RWPE2 (cell line): Measurements from ENCODE around the gene PPP1R12A.

Experiments used
- ATAC-seq: fragments of 200-7000 bp; cut with Tn5 transposase; 3 replicates; pipeline ENCODE4 v1.9.1; 2021; ENCODE audit warnings: low read depth
- DNase-seq: peaks from one replicate; pipeline ENCODE4 v3.0.0-alpha.2; 2020; ENCODE audit warnings: low spot score
- H3K27ac ChIP-seq: fragments of 450-650 bp; 2 replicates; pipeline ENCODE4 v1.5.1; 2017; ENCODE audit warnings: mild to moderate bottlenecking; ENCODE audit not compliant: poor library complexity, severe bottlenecking
- H3K27me3 ChIP-seq: fragments of 250-450 bp; sonication (Bioruptor Pico); 2 replicates; pipeline ENCODE4 v1.5.1; 2021; ENCODE audit warnings: mild to moderate bottlenecking, moderate library complexity; ENCODE audit not compliant: insufficient read depth, poor library complexity, severe bottlenecking
- H3K36me3 ChIP-seq: fragments of 250-450 bp; sonication (Bioruptor Pico); 2 replicates; pipeline ENCODE4 v1.5.1; 2020; ENCODE audit warnings: low read depth, mild to moderate bottlenecking, moderate library complexity
- H3K4me1 ChIP-seq: fragments of 250-450 bp; sonication (Bioruptor Pico); 2 replicates; pipeline ENCODE4 v1.5.1; 2021; ENCODE audit warnings: mild to moderate bottlenecking, moderate library complexity; ENCODE audit not compliant: insufficient read depth, poor library complexity, severe bottlenecking
- H3K4me3 ChIP-seq: fragments of 250-450 bp; sonication (Bioruptor Pico); 2 replicates; pipeline ENCODE4 v1.5.1; 2021; ENCODE audit warnings: mild to moderate bottlenecking, moderate library complexity; ENCODE audit not compliant: severe bottlenecking
- H3K9me3 ChIP-seq: fragments of 250-450 bp; sonication (Bioruptor Pico); 2 replicates; pipeline ENCODE4 v1.5.1; 2021; ENCODE audit warnings: mild to moderate bottlenecking, moderate library complexity; ENCODE audit not compliant: severe bottlenecking
- CTCF ChIP-seq: fragments of 450-650 bp; IDR thresholded peaks from one replicate; pipeline ENCODE4 v1.5.1; 2017; ENCODE audit warnings: mild to moderate bottlenecking, moderate library complexity; ENCODE audit not compliant: poor library complexity, severe bottlenecking

Gene PPP1R12A

GRCh38 chr12:79900951-79901350 is 33.9 kb downstream of the PPP1R12A start:
- H3K4me1 ChIP-seq = peaks cover 11% of the 10 kb centered on the region
- no peak overlapping the region for H3K4me3 ChIP-seq
- no peaks in the 10 kb centered on the region for H3K9me3 ChIP-seq
- H3K27ac ChIP-seq = no peak overlapping the region
- DNase-seq = no peak
- no peak for TF ChIP-seq CTCF
- no peaks in the 10 kb centered on the region for H3K27me3 ChIP-seq
- peaks cover 3% of the 10 kb centered on the region; the same call in 1 of the 2 replicates for H3K36me3 ChIP-seq
- ATAC-seq = no peak

GRCh38 chr12:79900199-79900598 is 34.7 kb downstream of the PPP1R12A start:
- DNase-seq = no peak
- H3K4me1 ChIP-seq = peaks cover 11% of the 10 kb centered on the region
- no peaks in the 10 kb centered on the region for H3K27me3 ChIP-seq
- H3K36me3 ChIP-seq = no peaks in the 10 kb centered on the region; the same call in 1 of the 2 replicates
- no peak overlapping the region for H3K27ac ChIP-seq
- no peak for TF ChIP-seq CTCF
- no peak overlapping the region for H3K4me3 ChIP-seq
- ATAC-seq = no peak
- H3K9me3 ChIP-seq = no peaks in the 10 kb centered on the region

GRCh38 chr12:79897617-79898016 is 37.3 kb downstream of the PPP1R12A start:
- Histone ChIP-seq H3K27me3 (no peaks in the 10 kb centered on the region), H3K36me3 (no peaks in the 10 kb centered on the region), H3K27ac (peak overlapping the region; percentile 65), H3K9me3 (no peaks in the 10 kb centered on the region), H3K4me3 (no peak overlapping the region), H3K4me1 (peaks cover 11% of the 10 kb centered on the region)
- no peak for DNase-seq
- no peak for TF ChIP-seq CTCF
- peak; percentile 99 for ATAC-seq

GRCh38 chr12:79895804-79896203 is 39.1 kb downstream of the PPP1R12A start:
- no peak for TF ChIP-seq CTCF
- Histone ChIP-seq H3K4me1 (peaks cover 11% of the 10 kb centered on the region), H3K36me3 (no peaks in the 10 kb centered on the region), H3K27ac (no peak overlapping the region), H3K4me3 (no peak overlapping the region), H3K27me3 (no peaks in the 10 kb centered on the region), H3K9me3 (no peaks in the 10 kb centered on the region)
- DNase-seq = no peak
- no peak for ATAC-seq

- Histone ChIP-seq H3K27me3 (no peaks in the 10 kb centered on the region), H3K9me3 (no peaks in the 10 kb centered on the region), H3K4me3 (no peak overlapping the region), H3K27ac (no peak overlapping the region), H3K36me3 (no peaks in the 10 kb centered on the region), H3K4me1 (peaks cover 11% of the 10 kb centered on the region)
- TF ChIP-seq CTCF = no peak
- DNase-seq (no peak), ATAC-seq (no peak)
These were observed 39.8 kb downstream of the PPP1R12A start for GRCh38 chr12:79895071-79895470.
